T-helper 1 cell treated with Interleukin-12 subunit alpha and Interleukin-12 subunit beta and Interleukin-4 antibody, amounts not matched to agents 30 ng/mL and 1 ng/mL, for 36 hours (primary cell): Measurements from ENCODE around the gene ZPBP. TPM values are rescaled to one million over a fixed set of nuclear protein-coding genes. Genes with fewer than 3 reads are reported as not detected.

Source experiments
- total RNA-seq: library from RNA; stranded (reverse); gene quantifications from 2 replicates; pipeline ENCODE4 v1.2.3, GENCODE V29; 2022

The ZPBP gene
- total RNA-seq, 1 donor from 2014 or later, result not detected

Other genes starting within 250 kb of the ZPBP start
- gene IKZF1, start 211.5 kb upstream of the ZPBP start, total RNA-seq, result 530 and 537 TPM in 2 replicates